Measurements from ENCODE around the gene TMEM256.

DNA sequence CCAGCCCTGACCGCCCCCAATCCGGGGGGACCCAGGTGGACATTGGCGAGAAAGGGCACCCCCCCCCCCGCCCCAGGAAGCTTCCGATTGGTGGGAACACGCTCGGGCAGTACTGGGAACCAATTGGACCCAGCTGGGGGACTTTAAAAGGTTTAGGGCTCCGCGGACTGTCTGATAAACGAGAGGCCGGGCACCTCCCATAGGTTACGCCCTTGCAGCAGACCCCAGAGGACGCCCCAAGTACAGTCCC is 245 bp downstream of the TMEM256 start:
- TF ChIP-seq POLR2AphosphoS5 (IDR thresholded peaks at IDR 0.05) (no peak), POLR2A (IDR thresholded peaks at IDR 0.05; ENCODE audit: low read depth) (no peak), EP300 (IDR thresholded peaks at IDR 0.05) (no peak)
- TF ChIP-seq, protein P1, sequence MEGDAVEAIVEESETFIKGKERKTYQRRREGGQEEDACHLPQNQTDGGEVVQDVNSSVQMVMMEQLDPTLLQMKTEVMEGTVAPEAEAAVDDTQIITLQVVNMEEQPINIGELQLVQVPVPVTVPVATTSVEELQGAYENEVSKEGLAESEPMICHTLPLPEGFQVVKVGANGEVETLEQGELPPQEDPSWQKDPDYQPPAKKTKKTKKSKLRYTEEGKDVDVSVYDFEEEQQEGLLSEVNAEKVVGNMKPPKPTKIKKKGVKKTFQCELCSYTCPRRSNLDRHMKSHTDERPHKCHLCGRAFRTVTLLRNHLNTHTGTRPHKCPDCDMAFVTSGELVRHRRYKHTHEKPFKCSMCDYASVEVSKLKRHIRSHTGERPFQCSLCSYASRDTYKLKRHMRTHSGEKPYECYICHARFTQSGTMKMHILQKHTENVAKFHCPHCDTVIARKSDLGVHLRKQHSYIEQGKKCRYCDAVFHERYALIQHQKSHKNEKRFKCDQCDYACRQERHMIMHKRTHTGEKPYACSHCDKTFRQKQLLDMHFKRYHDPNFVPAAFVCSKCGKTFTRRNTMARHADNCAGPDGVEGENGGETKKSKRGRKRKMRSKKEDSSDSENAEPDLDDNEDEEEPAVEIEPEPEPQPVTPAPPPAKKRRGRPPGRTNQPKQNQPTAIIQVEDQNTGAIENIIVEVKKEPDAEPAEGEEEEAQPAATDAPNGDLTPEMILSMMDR (IDR thresholded peaks at IDR 0.05), result no peak
